H9 (cell line): ENCODE data around the gene SPHK2. TPM values are rescaled to one million over a fixed set of nuclear protein-coding genes. Genes with fewer than 3 reads are reported as not detected.

ENCODE experiments used
- DNase-seq: peaks from one replicate; pipeline ENCODE4 v3.0.0-alpha.2; 2017
- H2AFZ ChIP-seq: one replicate; pipeline ENCODE4 v1.6.1; 2013; ENCODE audit warnings: mild to moderate bottlenecking, low read length, control low read depth, moderate library complexity
- H2AK5ac ChIP-seq: 2 replicates; pipeline ENCODE4 v1.6.1; 2013; ENCODE audit warnings: low read length, control low read depth, mixed read lengths; ENCODE audit not compliant: insufficient read length
- H2BK120ac ChIP-seq: one replicate; pipeline ENCODE4 v1.6.1; 2013; ENCODE audit warnings: low read depth, mild to moderate bottlenecking, low read length, control low read depth, inconsistent platforms; ENCODE audit not compliant: poor library complexity, severe bottlenecking
- H2BK12ac ChIP-seq: 2 replicates; pipeline ENCODE4 v1.6.1; 2013; ENCODE audit warnings: low read length, control low read depth, mixed read lengths, low read depth; ENCODE audit not compliant: insufficient read length
- H2BK15ac ChIP-seq: 2 replicates; pipeline ENCODE4 v1.6.1; 2013; ENCODE audit warnings: low read depth, low read length, control low read depth
- H2BK20ac ChIP-seq: one replicate; pipeline ENCODE4 v1.6.1; 2013; ENCODE audit warnings: low read depth, mild to moderate bottlenecking, low read length, control low read depth, inconsistent platforms; ENCODE audit not compliant: poor library complexity, severe bottlenecking
- H2BK5ac ChIP-seq: 2 replicates; pipeline ENCODE4 v1.6.1; 2013; ENCODE audit warnings: low read length, control low read depth, mixed read lengths; ENCODE audit not compliant: insufficient read length
- H3K14ac ChIP-seq: 2 replicates; pipeline ENCODE4 v1.6.1; 2013; ENCODE audit warnings: low read length, control low read depth; ENCODE audit not compliant: insufficient read depth
- H3K18ac ChIP-seq: 2 replicates; pipeline ENCODE4 v1.6.1; 2013; ENCODE audit warnings: low read depth, mild to moderate bottlenecking, mixed read lengths, low read length, control low read depth; ENCODE audit not compliant: insufficient read length
- H3K23ac ChIP-seq: 2 replicates; pipeline ENCODE4 v1.6.1; 2013; ENCODE audit warnings: low read length, control low read depth, mixed read lengths, low read depth; ENCODE audit not compliant: insufficient read length
- H3K23me2 ChIP-seq: 2 replicates; pipeline ENCODE4 v1.6.1; 2013; ENCODE audit warnings: low read depth, mild to moderate bottlenecking, mixed read lengths, low read length, control low read depth; ENCODE audit not compliant: insufficient read length, poor library complexity, severe bottlenecking
- H3K27ac ChIP-seq: 2 replicates; pipeline ENCODE4 v1.5.1; 2013; ENCODE audit warnings: low read length, control low read depth, mixed read lengths, low read depth; ENCODE audit not compliant: insufficient read length
- H3K27me3 ChIP-seq: 2 replicates; pipeline ENCODE4 v1.6.1; 2013; ENCODE audit warnings: low read length, control low read depth, inconsistent platforms; ENCODE audit not compliant: insufficient read depth
- H3K4ac ChIP-seq: 2 replicates; pipeline ENCODE4 v1.6.1; 2013; ENCODE audit warnings: low read depth, mild to moderate bottlenecking, control low read depth, inconsistent platforms, low read length, moderate library complexity
- H3K4me1 ChIP-seq: 2 replicates; pipeline ENCODE4 v1.6.1; 2013; ENCODE audit warnings: low read length, control low read depth, inconsistent platforms; ENCODE audit not compliant: insufficient read depth
- H3K4me2 ChIP-seq: 2 replicates; pipeline ENCODE4 v1.6.1; 2013; ENCODE audit warnings: low read length, control low read depth, mixed read lengths; ENCODE audit not compliant: insufficient read length, insufficient read depth
- H3K56ac ChIP-seq: 2 replicates; pipeline ENCODE4 v1.6.1; 2013; ENCODE audit warnings: low read depth, mild to moderate bottlenecking, mixed read lengths, low read length, control low read depth; ENCODE audit not compliant: insufficient read length
- H3K79me1 ChIP-seq: 2 replicates; pipeline ENCODE4 v1.6.1; 2013; ENCODE audit warnings: low read depth, mild to moderate bottlenecking, moderate library complexity, low read length, control low read depth, inconsistent platforms; ENCODE audit not compliant: insufficient read depth, poor library complexity, severe bottlenecking
- H3K79me2 ChIP-seq: 2 replicates; pipeline ENCODE4 v1.6.1; 2013; ENCODE audit warnings: low read length, control low read depth, inconsistent platforms; ENCODE audit not compliant: insufficient read depth
- H3K9ac ChIP-seq: 2 replicates; pipeline ENCODE4 v1.6.1; 2013; ENCODE audit warnings: low read length, control low read depth, mixed read lengths; ENCODE audit not compliant: insufficient read length; ENCODE audit errors: extremely low read depth
- H3K9me3 ChIP-seq: one replicate; pipeline ENCODE4 v1.6.1; 2013; ENCODE audit warnings: low read depth, low read length, inconsistent platforms; ENCODE audit not compliant: control insufficient read depth
- H3T11ph ChIP-seq: one replicate; pipeline ENCODE4 v1.6.1; 2013; ENCODE audit warnings: mild to moderate bottlenecking, low read length, control low read depth, inconsistent platforms
- H4K20me1 ChIP-seq: one replicate; pipeline ENCODE4 v1.6.1; 2013; ENCODE audit not compliant: control insufficient read depth, insufficient read length, insufficient read depth
- H4K5ac ChIP-seq: 2 replicates; pipeline ENCODE4 v1.6.1; 2013; ENCODE audit warnings: low read depth, mild to moderate bottlenecking, mixed read lengths, low read length, control low read depth; ENCODE audit not compliant: insufficient read length
- H4K8ac ChIP-seq: replicated peaks from 2 replicates; pipeline ENCODE4 v1.6.1; 2013; ENCODE audit warnings: low read length, control low read depth, mixed read lengths, low read depth; ENCODE audit not compliant: insufficient read length
- H4K91ac ChIP-seq: 2 replicates; pipeline ENCODE4 v1.6.1; 2013; ENCODE audit warnings: low read depth, mild to moderate bottlenecking, moderate library complexity, mixed read lengths, low read length, control low read depth; ENCODE audit not compliant: insufficient read length
- H3K27ac Mint-ChIP-seq, 3 experiments: 2 replicates in 2 of 3; 3 replicates in 1 of 3; pipeline ENCODE4 v1.8.0; 2020 to 2021; ENCODE audit warnings: mixed read lengths in 3 of 3, mild to moderate bottlenecking in 1 of 3, moderate library complexity in 1 of 3
- H3K27me3 Mint-ChIP-seq: 2 replicates; pipeline ENCODE4 v1.8.0; 2021; ENCODE audit warnings: low read depth, mild to moderate bottlenecking, moderate library complexity, mixed read lengths
- H3K36me3 Mint-ChIP-seq, 3 experiments: 2 replicates in 2 of 3; 3 replicates in 1 of 3; pipeline ENCODE4 v1.8.0; 2020 to 2021; ENCODE audit warnings: low read depth in 3 of 3, mixed read lengths in 3 of 3; ENCODE audit not compliant: insufficient read depth in 1 of 3
- H3K4me1 Mint-ChIP-seq, 2 experiments: 2 replicates each; pipeline ENCODE4 v1.8.0; 2020; ENCODE audit warnings: mixed read lengths in 2 of 2
- H3K4me3 Mint-ChIP-seq, 2 experiments: 2 replicates in 1 of 2; 3 replicates in 1 of 2; pipeline ENCODE4 v1.8.0; 2020 to 2021; ENCODE audit warnings: mild to moderate bottlenecking in 2 of 2, mixed read lengths in 2 of 2, moderate library complexity in 1 of 2
- H3K9me3 Mint-ChIP-seq, 2 experiments: 2 replicates in 1 of 2; 3 replicates in 1 of 2; pipeline ENCODE4 v1.8.0; 2020; ENCODE audit warnings: mild to moderate bottlenecking in 2 of 2, mixed read lengths in 2 of 2, moderate library complexity in 1 of 2
- WGBS: extraction: QIAGEN DNeasy Blood & Tissue Kit; methylation state at CpG from one replicate; pipeline ENCODE4 v1.1.7; 2013; ENCODE audit warnings: missing lambda C conversion rate, low lambda C conversion rate, mixed read lengths; ENCODE audit not compliant: insufficient read length; ENCODE audit errors: extremely low coverage; 5-methylcytosine and 5-hydroxymethylcytosine counted together
- total RNA-seq: library from RNA; stranded (reverse); gene quantifications from 2 replicates; pipeline ENCODE4 v1.2.1, GENCODE V29; 2021
- TF ChIP-seq, protein P1 (sequence below): fragments of 200-600 bp; sonication (generic); conservative IDR thresholded peaks from 3 replicates; pipeline ENCODE4 v1.8.0; 2021; ENCODE audit warnings: antibody characterized with exemption, mild to moderate bottlenecking

SPHK2 gene
- total RNA-seq, 1 experiment from 2014 or later = 57.2 TPM

- Mint-ChIP-seq H3K27me3 (no peaks in the 10 kb centered on the region), H3K4me1 (peaks cover 31 to 33% of the 10 kb centered on the region in 2 experiments), H3K9me3 (no peaks in the 10 kb centered on the region; a peak in 1 of 5 replicates), H3K27ac (peak overlapping the region; percentile 96 to 98 (median 97)), H3K36me3 (peaks cover 8 to 26% (median 23%) of the 10 kb centered on the region in 3 experiments), H3K4me3 (peak overlapping the region; percentile 86 to 88)
- H3K4ac ChIP-seq = no peak overlapping the region; the same call in 1 of the 2 replicates
- no peak overlapping the region for H2BK15ac ChIP-seq
- H2AFZ ChIP-seq = no peak overlapping the region
- no peaks in the 10 kb centered on the region for H3K9me3 ChIP-seq
- H2BK12ac ChIP-seq = peak overlapping the region; percentile 24
- peak overlapping the region; percentile 81 for H3K9ac ChIP-seq
- no peak overlapping the region for H3K23ac ChIP-seq
- H2BK20ac ChIP-seq = no peak overlapping the region
- peaks cover 3% of the 10 kb centered on the region; the same call in 1 of the 2 replicates for H3K4me1 ChIP-seq
- peak overlapping the region; percentile 88 for H3K4me2 ChIP-seq
- no peak overlapping the region for H3T11ph ChIP-seq
- TF ChIP-seq, protein P1, sequence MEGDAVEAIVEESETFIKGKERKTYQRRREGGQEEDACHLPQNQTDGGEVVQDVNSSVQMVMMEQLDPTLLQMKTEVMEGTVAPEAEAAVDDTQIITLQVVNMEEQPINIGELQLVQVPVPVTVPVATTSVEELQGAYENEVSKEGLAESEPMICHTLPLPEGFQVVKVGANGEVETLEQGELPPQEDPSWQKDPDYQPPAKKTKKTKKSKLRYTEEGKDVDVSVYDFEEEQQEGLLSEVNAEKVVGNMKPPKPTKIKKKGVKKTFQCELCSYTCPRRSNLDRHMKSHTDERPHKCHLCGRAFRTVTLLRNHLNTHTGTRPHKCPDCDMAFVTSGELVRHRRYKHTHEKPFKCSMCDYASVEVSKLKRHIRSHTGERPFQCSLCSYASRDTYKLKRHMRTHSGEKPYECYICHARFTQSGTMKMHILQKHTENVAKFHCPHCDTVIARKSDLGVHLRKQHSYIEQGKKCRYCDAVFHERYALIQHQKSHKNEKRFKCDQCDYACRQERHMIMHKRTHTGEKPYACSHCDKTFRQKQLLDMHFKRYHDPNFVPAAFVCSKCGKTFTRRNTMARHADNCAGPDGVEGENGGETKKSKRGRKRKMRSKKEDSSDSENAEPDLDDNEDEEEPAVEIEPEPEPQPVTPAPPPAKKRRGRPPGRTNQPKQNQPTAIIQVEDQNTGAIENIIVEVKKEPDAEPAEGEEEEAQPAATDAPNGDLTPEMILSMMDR = no peak
- H3K18ac ChIP-seq = peak overlapping the region; percentile 64
- H3K27me3 ChIP-seq = no peaks in the 10 kb centered on the region
- peak overlapping the region; percentile 24 for H4K8ac ChIP-seq
- peak overlapping the region; percentile 64 for H3K27ac ChIP-seq
- H3K79me1 ChIP-seq = no peaks in the 10 kb centered on the region
- DNase-seq = no peak
- no peak overlapping the region for H3K56ac ChIP-seq
- H4K91ac ChIP-seq = no peak overlapping the region
- H4K20me1 ChIP-seq = no peaks in the 10 kb centered on the region
- H3K23me2 ChIP-seq = peaks cover 13% of the 10 kb centered on the region
- H4K5ac ChIP-seq = peak overlapping the region; percentile 20
- no peak overlapping the region for H2BK5ac ChIP-seq
- peak overlapping the region; percentile 66; the same call in 1 of the 2 replicates for H3K14ac ChIP-seq
- no peak overlapping the region for H2AK5ac ChIP-seq
- no peak overlapping the region for H2BK120ac ChIP-seq
- WGBS = no CpG with 5 or more reads among the region's 8 CpGs
- peaks cover 7% of the 10 kb centered on the region for H3K79me2 ChIP-seq
These were observed 4.3 kb downstream of the SPHK2 start for GRCh38 chr19:48623556-48624066.
